K562 (cell line): ENCODE data around the gene TMEM161B. TPM values are rescaled to one million over a fixed set of nuclear protein-coding genes. Genes with fewer than 3 reads are reported as not detected.

ENCODE experiments used
- AFF4 ChIP-seq: sonication (generic); formaldehyde crosslinking; IDR thresholded peaks from 2 replicates; pipeline ENCODE4 v1.8.0; 2023; ENCODE audit warnings: mild to moderate bottlenecking, missing genetic modification reagents
- ARID3A ChIP-seq: IDR thresholded peaks from 2 replicates; pipeline ENCODE4 v1.6.1; 2012; ENCODE audit warnings: low read depth, low read length, improper control_type of control experiment, borderline replicate concordance
- ATF1 ChIP-seq, 2 experiments: fragments of 450-650 bp in 1 of 2; IDR thresholded peaks; 2 replicates each; pipeline ENCODE4 v1.6.1; 2016; ENCODE audit warnings: missing compliant biosample characterization in 1 of 2, missing genetic modification characterization in 1 of 2
- GATAD2B ChIP-seq: fragments of 450-650 bp; IDR thresholded peaks from 2 replicates; pipeline ENCODE4 v1.6.1; 2017; ENCODE audit warnings: mild to moderate bottlenecking, borderline replicate concordance
- HMGXB4 ChIP-seq: sonication (generic); formaldehyde crosslinking; IDR thresholded peaks from 2 replicates; pipeline ENCODE4 v1.8.1; 2023; ENCODE audit warnings: mild to moderate bottlenecking, missing genetic modification reagents
- ID3 ChIP-seq, 2 experiments: fragments of 250-450 bp in 1 of 2; fragments of 450-650 bp in 1 of 2; sonication (Bioruptor Pico) in 1 of 2; IDR thresholded peaks; 2 replicates each; pipeline versions ENCODE4 v1.6.1 to v1.8.0; 2016 to 2021; ENCODE audit warnings: mild to moderate bottlenecking in 2 of 2, moderate library complexity in 2 of 2, missing compliant biosample characterization in 1 of 2, missing genetic modification characterization in 1 of 2
- KDM1A ChIP-seq, 2 experiments: fragments of 450-650 bp; IDR thresholded peaks; 2 replicates each; pipeline ENCODE4 v1.6.1; 2016; ENCODE audit warnings: mild to moderate bottlenecking in 2 of 2
- LCOR ChIP-seq: sonication (generic); formaldehyde crosslinking; IDR thresholded peaks from 2 replicates; pipeline ENCODE4 v1.8.0; 2022; ENCODE audit warnings: mild to moderate bottlenecking, missing genetic modification reagents
- RBBP5 ChIP-seq: fragments of 200-600 bp; sonication (generic); IDR thresholded peaks from 2 replicates; pipeline ENCODE4 v1.6.1; 2012; ENCODE audit warnings: borderline replicate concordance, mild to moderate bottlenecking, low read length, control low read depth, inconsistent platforms; ENCODE audit not compliant: insufficient read depth, poor library complexity, severe bottlenecking
- U2AF2 ChIP-seq: fragments of 200-400 bp; formaldehyde crosslinking; optimal IDR thresholded peaks from 2 replicates; pipeline ENCODE3; 2017; ENCODE audit warnings: low read depth, mild to moderate bottlenecking, low read length
- ZKSCAN3 ChIP-seq: fragments of 250-450 bp; sonication (Bioruptor Pico); IDR thresholded peaks from 2 replicates; pipeline ENCODE4 v1.4.0; 2020
- ZNF609 ChIP-seq: sonication (generic); formaldehyde crosslinking; IDR thresholded peaks from 2 replicates; pipeline ENCODE4 v1.8.1; 2023; ENCODE audit warnings: missing genetic modification reagents, mild to moderate bottlenecking, borderline replicate concordance
- polyA plus RNA-seq, 8 experiments: library from polyadenylated mRNA; depleted of rRNA in 4 of 8; stranded (reverse) in 5 of 8; unstranded in 3 of 8; fragments of >200 nt; fragmentation: Nextera tagmentation in 2 of 8; fragmentation: Illumina TruSeq in 1 of 8; extraction: Ambion mirVana in 2 of 8; extraction: Trizol in 1 of 8; gene quantifications; 2 replicates each; pipeline versions ENCODE4 v1.2.1 to v1.2.3, GENCODE V29; 2011 to 2014; ENCODE audit warnings: inconsistent platforms in 1 of 8, missing spikeins in 1 of 8
- total RNA-seq, 7 experiments: library from RNA; depleted of rRNA in 6 of 7; stranded (reverse); fragments of >200 nt in 6 of 7; fragmentation: Illumina TruSeq in 2 of 7; extraction: Trizol in 2 of 7; gene quantifications; 2 replicates each; pipeline versions ENCODE4 v1.2.1 to v1.2.3, GENCODE V29; 2011 to 2021; ENCODE audit warnings: low replicate concordance in 1 of 7

The TMEM161B gene
- total and polyA plus RNA-seq, 9 of the 15 experiments (the other 6 are each of a cell fraction or from before 2014, with no cell fraction given): 18.9 to 57.1 (median 40.6) TPM

GRCh38 chr5:88268385-88269184, at the start of gene TMEM161B (continued):
- TF ChIP-seq AFF4: no peak
- no peak for TF ChIP-seq ZKSCAN3 (CRISPR knock-in tag)
- peak; percentile 79 for TF ChIP-seq GATAD2B
- no peak for TF ChIP-seq ZNF609 (CRISPR knock-in tag)
- peak; percentile 97 for TF ChIP-seq RBBP5
- 0 out of 2 replicates have a peak, but pooled peaks have one; percentile 53 for TF ChIP-seq LCOR (CRISPR knock-in tag)
- peak in 1 of 2 experiments; percentile 4; a peak in 1 of 4 replicates for TF ChIP-seq KDM1A (IDR thresholded peaks at IDR 0.05)
- no peak for TF ChIP-seq U2AF2
- TF ChIP-seq HMGXB4: no peak
- no peak for TF ChIP-seq ID3 (CRISPR knock-in tag; IDR thresholded peaks at IDR 0.05)
- no peak for TF ChIP-seq ID3 (tag; IDR thresholded peaks at IDR 0.05)
- no peak for TF ChIP-seq ARID3A
- TF ChIP-seq ATF1 (CRISPR knock-in tag; IDR thresholded peaks at IDR 0.05): no peak
- peak; percentile 86 for TF ChIP-seq ATF1 (tag; IDR thresholded peaks at IDR 0.05)
